Measurements from ENCODE around the gene CEP85L. TPM values are rescaled to one million over a fixed set of nuclear protein-coding genes. Genes with fewer than 3 reads are reported as not detected.

Gene CEP85L
- total and polyA plus RNA-seq, 8 donors: 9.2 to 13.4 (median 12.1) TPM

DNA sequence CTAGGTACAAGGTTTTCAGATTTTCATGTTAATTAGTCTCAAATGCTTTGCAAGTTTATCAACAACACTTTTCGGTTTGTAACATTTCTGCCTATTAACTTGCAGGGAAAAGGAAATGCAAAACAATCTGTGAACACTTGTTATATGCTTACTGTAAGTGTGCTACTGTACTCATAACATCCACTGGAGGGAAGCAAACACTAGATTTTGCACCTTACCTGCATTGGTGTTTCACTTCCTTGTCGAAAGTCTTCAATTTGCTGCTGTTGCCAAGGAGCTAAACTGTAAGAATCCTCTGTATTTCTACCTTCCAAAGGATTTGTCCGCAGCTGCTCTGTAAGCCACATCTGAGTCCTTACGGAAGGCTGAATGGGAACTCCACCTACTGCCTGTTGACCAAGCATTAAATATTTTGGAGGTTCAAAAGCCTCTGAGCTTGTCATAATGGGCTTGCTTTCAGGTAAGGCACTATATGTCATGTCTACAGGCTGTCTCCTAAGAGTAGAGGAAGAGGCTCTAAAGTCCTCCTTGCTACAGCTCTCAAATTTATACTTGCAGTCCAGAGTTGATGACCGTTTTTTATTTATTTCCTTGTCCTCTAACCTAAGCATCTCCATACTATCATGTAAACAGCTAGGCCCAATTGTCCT lies 86.0 kb downstream of the CEP85L start:
- ATAC-seq: peak; percentile 82

DNA sequence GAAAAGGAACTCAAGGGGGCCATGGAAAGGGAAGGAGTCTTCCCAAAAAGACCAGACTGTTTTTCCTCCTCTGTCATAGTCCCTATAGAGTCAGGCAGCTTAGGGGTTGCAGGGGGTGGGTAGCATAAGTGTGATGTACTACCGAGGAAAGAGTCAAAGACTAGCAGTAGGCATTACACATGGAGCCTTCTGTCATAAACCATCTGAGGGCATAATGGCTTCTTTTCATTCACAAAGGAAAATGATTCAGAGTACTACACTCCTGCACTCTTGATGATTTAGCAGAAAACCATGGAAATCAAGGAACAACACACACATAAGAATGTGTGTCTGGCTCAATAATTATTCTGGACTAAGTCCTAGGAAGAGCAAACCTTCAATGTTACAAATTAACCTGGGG lies 88.4 kb downstream of the CEP85L start:
- H3K4me1 ChIP-seq: peaks cover 0 to 7% of the 10 kb centered on the region in 2 donors
- ATAC-seq (peak; percentile 24), DNase-seq (no peak)
- H3K36me3 ChIP-seq: peaks cover 0 to 3% of the 10 kb centered on the region in 2 donors
- H3K4me3 ChIP-seq: no peak overlapping the region
- no peaks in the 10 kb centered on the region for H3K9me3 ChIP-seq
- H3K27ac ChIP-seq: no peak overlapping the region
- intact Hi-C loops (cut with DNase I): no loop called here
- H3K27me3 ChIP-seq: no peaks in the 10 kb centered on the region
- TF ChIP-seq, protein P1, sequence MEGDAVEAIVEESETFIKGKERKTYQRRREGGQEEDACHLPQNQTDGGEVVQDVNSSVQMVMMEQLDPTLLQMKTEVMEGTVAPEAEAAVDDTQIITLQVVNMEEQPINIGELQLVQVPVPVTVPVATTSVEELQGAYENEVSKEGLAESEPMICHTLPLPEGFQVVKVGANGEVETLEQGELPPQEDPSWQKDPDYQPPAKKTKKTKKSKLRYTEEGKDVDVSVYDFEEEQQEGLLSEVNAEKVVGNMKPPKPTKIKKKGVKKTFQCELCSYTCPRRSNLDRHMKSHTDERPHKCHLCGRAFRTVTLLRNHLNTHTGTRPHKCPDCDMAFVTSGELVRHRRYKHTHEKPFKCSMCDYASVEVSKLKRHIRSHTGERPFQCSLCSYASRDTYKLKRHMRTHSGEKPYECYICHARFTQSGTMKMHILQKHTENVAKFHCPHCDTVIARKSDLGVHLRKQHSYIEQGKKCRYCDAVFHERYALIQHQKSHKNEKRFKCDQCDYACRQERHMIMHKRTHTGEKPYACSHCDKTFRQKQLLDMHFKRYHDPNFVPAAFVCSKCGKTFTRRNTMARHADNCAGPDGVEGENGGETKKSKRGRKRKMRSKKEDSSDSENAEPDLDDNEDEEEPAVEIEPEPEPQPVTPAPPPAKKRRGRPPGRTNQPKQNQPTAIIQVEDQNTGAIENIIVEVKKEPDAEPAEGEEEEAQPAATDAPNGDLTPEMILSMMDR (IDR thresholded peaks at IDR 0.05): no peak

More for the DNA sequence above, 86.0 kb downstream of the CEP85L start:
- no peaks in the 10 kb centered on the region for H3K27me3 ChIP-seq
- H3K36me3 ChIP-seq: peaks cover 0 to 3% of the 10 kb centered on the region in 2 donors
- H3K9me3 ChIP-seq: no peaks in the 10 kb centered on the region
- no peak overlapping the region for H3K4me3 ChIP-seq
- intact Hi-C loops (cut with DNase I): no loop called here
- H3K27ac ChIP-seq: no peak overlapping the region
- TF ChIP-seq, protein P1 (IDR thresholded peaks at IDR 0.05): peak; percentile 11 to 17
- H3K4me1 ChIP-seq: no peaks in the 10 kb centered on the region
- DNase-seq: peak in 1 of 4 donors; percentile 48

DNA sequence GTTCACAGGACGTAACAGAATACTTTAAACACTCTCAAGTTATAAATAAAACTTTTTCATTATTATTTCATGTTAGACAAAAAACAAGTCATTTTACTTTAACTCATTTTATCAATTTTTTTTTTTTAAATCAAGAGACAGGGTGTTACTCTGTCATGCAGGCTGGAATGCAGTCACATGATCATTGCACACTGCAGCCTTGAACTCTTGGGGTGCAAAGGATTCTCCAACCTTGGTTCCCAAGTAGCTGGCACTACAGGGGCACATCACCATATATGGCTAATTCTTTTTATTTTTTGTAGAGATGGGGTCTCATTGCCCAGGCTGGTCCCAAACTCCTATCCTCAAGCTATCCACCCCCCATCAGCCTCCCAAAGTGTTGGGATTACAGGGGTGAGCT lies 89.1 kb downstream of the CEP85L start:
- intact Hi-C loops (cut with DNase I): no loop called here
- H3K27ac ChIP-seq: no peak overlapping the region
- no peaks in the 10 kb centered on the region for H3K9me3 ChIP-seq
- no peak for DNase-seq
- H3K36me3 ChIP-seq: peaks cover 0 to 3% of the 10 kb centered on the region in 2 donors
- H3K4me3 ChIP-seq: no peak overlapping the region
- no peaks in the 10 kb centered on the region for H3K27me3 ChIP-seq
- H3K4me1 ChIP-seq: peaks cover 0 to 7% of the 10 kb centered on the region in 2 donors
- no peak for ATAC-seq
- TF ChIP-seq, protein P1 (IDR thresholded peaks at IDR 0.05): no peak

DNA sequence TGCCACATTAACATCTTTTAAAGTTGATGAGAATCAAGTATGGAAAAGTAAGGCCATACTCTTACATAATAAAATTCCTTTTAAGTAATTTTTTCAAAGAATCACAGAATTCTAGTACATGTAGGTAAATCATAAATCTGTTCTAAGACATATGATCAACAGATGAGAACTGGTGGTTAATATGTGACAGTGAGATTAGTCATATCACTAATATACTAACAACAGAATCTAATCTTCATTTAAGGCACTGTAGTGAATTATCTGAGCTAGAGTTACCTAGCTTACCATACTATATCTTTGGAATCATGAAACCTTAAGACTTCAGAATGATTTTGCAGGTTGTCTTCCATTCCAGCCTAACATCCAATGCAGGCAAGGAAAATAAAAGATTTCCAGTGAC lies 91.7 kb downstream of the CEP85L start:
- Histone ChIP-seq H3K27ac (no peak overlapping the region), H3K4me1 (peaks cover 0 to 7% of the 10 kb centered on the region in 2 donors), H3K27me3 (no peaks in the 10 kb centered on the region), H3K4me3 (no peak overlapping the region), H3K9me3 (no peaks in the 10 kb centered on the region), H3K36me3 (no peaks in the 10 kb centered on the region)
- TF ChIP-seq, protein P1 (IDR thresholded peaks at IDR 0.05): no peak
- intact Hi-C loops (cut with DNase I): no loop called here
- no peak for DNase-seq
- ATAC-seq: no peak

DNA sequence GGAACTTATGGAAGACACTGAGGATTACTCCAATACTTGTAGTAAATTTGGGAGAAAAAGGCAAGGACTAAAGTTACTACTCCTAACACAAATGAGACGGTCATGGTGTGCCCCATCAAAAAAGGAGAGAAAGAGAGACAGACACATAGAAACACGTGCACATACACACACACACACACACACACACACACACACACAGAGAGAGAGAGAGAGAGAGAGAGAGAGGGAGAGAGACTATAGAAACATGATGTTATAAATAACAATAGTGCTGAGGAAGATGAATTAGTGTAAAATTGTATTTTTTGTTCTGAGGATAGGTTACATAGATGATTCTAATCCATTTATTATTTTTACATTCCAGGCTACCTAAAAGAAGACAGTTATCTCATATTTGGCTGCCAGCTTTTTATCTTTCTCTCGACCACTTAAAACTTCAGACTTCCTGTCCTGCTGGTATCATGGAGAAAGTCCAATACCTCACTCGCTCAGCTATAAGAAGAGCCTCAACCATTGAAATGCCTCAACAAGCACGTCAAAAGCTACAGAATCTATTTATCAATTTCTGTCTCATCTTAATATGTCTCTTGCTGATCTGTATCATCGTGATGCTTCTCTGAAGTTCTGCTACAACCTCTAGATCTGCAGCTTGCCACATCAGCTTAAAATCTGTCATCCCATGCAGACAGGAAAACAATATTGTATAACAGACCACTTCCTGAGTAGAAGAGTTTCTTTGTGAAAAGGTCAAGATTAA lies 92.8 kb downstream of the CEP85L start:
- TF ChIP-seq, protein P1 (IDR thresholded peaks at IDR 0.05): no peak
- intact Hi-C loops (cut with DNase I): no loop called here
- H3K36me3 ChIP-seq: no peaks in the 10 kb centered on the region
- no peaks in the 10 kb centered on the region for H3K27me3 ChIP-seq
- H3K4me1 ChIP-seq: peaks cover 0 to 7% of the 10 kb centered on the region in 2 donors
- no peak overlapping the region for H3K4me3 ChIP-seq
- ATAC-seq: no peak
- H3K9me3 ChIP-seq: no peaks in the 10 kb centered on the region
- H3K27ac ChIP-seq: peak overlapping the region in 1 of 2 donors; percentile 19
- DNase-seq: no peak

Data from left lung (tissue), 10 donors.